Cardiac muscle cell (in vitro differentiated cells and primary cell): Measurements from ENCODE around the gene ASPN. TPM values are rescaled to one million over a fixed set of nuclear protein-coding genes. Genes with fewer than 3 reads are reported as not detected.

Experiments
- polyA plus RNA-seq: library from polyadenylated mRNA; unstranded; fragments of >200 nt; fragmentation: Nextera tagmentation; extraction: Ambion mirVana; gene quantifications from 2 replicates; pipeline ENCODE4 v1.2.1, GENCODE V29; 2016
- total RNA-seq: library from RNA; depleted of rRNA; stranded (reverse); fragments of >200 nt; gene quantifications from 2 replicates; pipeline ENCODE4 v1.2.3, GENCODE V29; 2016

ASPN gene
- total and polyA plus RNA-seq, 2 experiments from 2014 or later = 0.24 TPM; not detected in 1

Other genes with a start within 250 kb of the ASPN start
- 96.3 and 97.0 TPM in 2 replicates for gene IARS1, start 188.8 kb downstream of the ASPN start, total RNA-seq
- 87.1 and 96.8 TPM in 2 replicates for gene IARS1, start 188.8 kb downstream of the ASPN start, polyA plus RNA-seq
- gene NOL8, start 157.2 kb downstream of the ASPN start, total RNA-seq = 8.7 and 15.1 TPM in 2 replicates
- 21.6 and 26.2 TPM in 2 replicates for gene NOL8, start 157.2 kb downstream of the ASPN start, polyA plus RNA-seq
- gene CENPP, start 156.6 kb downstream of the ASPN start, total RNA-seq = 1.6 TPM in 2 replicates
- gene CENPP, start 156.6 kb downstream of the ASPN start, polyA plus RNA-seq = 5.0 and 9.8 TPM in 2 replicates
- gene OGN, start 77.9 kb downstream of the ASPN start, total RNA-seq = 0.11 TPM in 1 of 2 replicates, not detected in the other
- gene OGN, start 77.9 kb downstream of the ASPN start, polyA plus RNA-seq = 0.27 and 0.35 TPM in 2 replicates
- not detected in 2 replicates for gene OMD, start 58.0 kb downstream of the ASPN start, total RNA-seq
- gene OMD, start 58.0 kb downstream of the ASPN start, polyA plus RNA-seq = not detected in 2 replicates
- gene ECM2, start 53.5 kb upstream of the ASPN start, total RNA-seq = not detected in 2 replicates
- gene ECM2, start 53.5 kb upstream of the ASPN start, polyA plus RNA-seq = not detected in 2 replicates
- 7.0 and 7.8 TPM in 2 replicates for gene IPPK, start 187.6 kb upstream of the ASPN start, total RNA-seq
- gene IPPK, start 187.6 kb upstream of the ASPN start, polyA plus RNA-seq = 6.4 and 7.1 TPM in 2 replicates